Measurements from ENCODE around the gene LRRC8C.

- no peak for TF ChIP-seq POLR2A (IDR thresholded peaks at IDR 0.05)
- no peak for TF ChIP-seq CTCF (IDR thresholded peaks at IDR 0.05)
Observed at GRCh38 chr1:89692601-89693521, 59.9 kb downstream of the LRRC8C start.
